Stomach (tissue), 9 donors: ENCODE data around the gene KRT7. TPM values are rescaled to one million over a fixed set of nuclear protein-coding genes. Genes with fewer than 3 reads are reported as not detected.

Experiments used
- DNase-seq, 2 donors: peaks; one replicate each; pipeline versions ENCODE4 v3.0.0 to v3.0.0-alpha.2; 2013 to 2019
- H3K27ac ChIP-seq, 5 donors: fragments of 200-600 bp in 4 of 5; sonication (generic) in 4 of 5; one replicate each; pipeline ENCODE4 v1.5.1; 2013 to 2019; ENCODE audit warnings: mild to moderate bottlenecking in 1 of 5, moderate library complexity in 1 of 5
- H3K27me3 ChIP-seq, 3 donors: fragments of 200-600 bp; sonication (generic); one replicate each; pipeline ENCODE4 v1.5.1; 2017 to 2019; ENCODE audit warnings: mixed run types in 1 of 3
- H3K36me3 ChIP-seq, 4 donors: fragments of 200-600 bp; sonication (generic); 1 replicate in 3 of 4; 2 replicates in 1 of 4; pipeline ENCODE4 v1.5.1; 2016 to 2019
- H3K4me1 ChIP-seq, 4 donors: fragments of 200-600 bp; sonication (generic); one replicate each; pipeline ENCODE4 v1.5.1; 2016 to 2019
- H3K4me3 ChIP-seq, 4 donors: fragments of 200-600 bp; sonication (generic) in 3 of 4; one replicate each; pipeline ENCODE4 v1.5.1; 2016 to 2019; ENCODE audit warnings: mild to moderate bottlenecking in 1 of 4
- H3K9me3 ChIP-seq, 4 donors: fragments of 200-600 bp; sonication (generic); one replicate each; pipeline ENCODE4 v1.5.1; 2016 to 2019
- CTCF ChIP-seq, 7 experiments: fragments of 450-650 bp in 4 of 7; fragments of 200-600 bp in 3 of 7; sonication (generic) in 3 of 7; IDR thresholded peaks; one replicate each; pipeline ENCODE4 v1.5.1; 2016 to 2019; ENCODE audit warnings: antibody characterized with exemption in 7 of 7, control low read depth in 2 of 7, mild to moderate bottlenecking in 1 of 7
- EP300 ChIP-seq: sonication (generic); formaldehyde crosslinking; IDR thresholded peaks from one replicate; pipeline ENCODE4 v1.6.1; 2017; ENCODE audit warnings: antibody characterized with exemption
- POLR2A ChIP-seq, 4 donors: fragments of 450-650 bp; IDR thresholded peaks; one replicate each; pipeline ENCODE4 v1.6.1; 2016; ENCODE audit warnings: antibody characterized with exemption in 4 of 4, control low read depth in 2 of 4, mild to moderate bottlenecking in 1 of 4, moderate library complexity in 1 of 4
- POLR2AphosphoS5 ChIP-seq, 3 donors: sonication (generic); formaldehyde crosslinking; IDR thresholded peaks; one replicate each; pipeline ENCODE4 v1.6.1; 2016; ENCODE audit warnings: antibody characterized with exemption in 3 of 3
- WGBS, 5 donors: extraction: QIAGEN DNeasy Blood & Tissue Kit in 3 of 5; methylation state at CpG; one replicate each; pipeline versions ENCODE4 v1.1.5 to v1.1.7; 2013 to 2018; 5-methylcytosine and 5-hydroxymethylcytosine counted together
- intact Hi-C: fragments of 100-400 bp; cut with DNase I; formaldehyde crosslinking; loops from one replicate; pipeline ENCODE4 v1.15.1; 2023; ENCODE audit warnings: low total_unique reads
- polyA plus RNA-seq, 3 donors: library from polyadenylated mRNA; stranded (reverse); fragments of 200-250 nt; gene quantifications; one replicate each; pipeline ENCODE4 v1.2.3, GENCODE V29; 2013
- total RNA-seq, 5 donors: library from RNA; depleted of rRNA; stranded (reverse); fragments of >200 nt; gene quantifications; one replicate each; pipeline versions ENCODE4 v1.1.0 to v1.2.3, GENCODE V29; 2014 to 2016
- donor health status: healthy with polysubstance abuse.
- donor health status: Bipolar disorder and iron deficiency.
- donor health status: healthy.

KRT7 gene
- total and polyA plus RNA-seq, 8 donors = 6.4 to 214 (median 117) TPM; not detected in 2

GRCh38 chr12:52241205-52241842, 8.3 kb downstream of the KRT7 start:
- H3K27me3 ChIP-seq = no peaks in the 10 kb centered on the region
- H3K27ac ChIP-seq = no peak overlapping the region
- DNase-seq = no peak
- H3K9me3 ChIP-seq = no peaks in the 10 kb centered on the region
- intact Hi-C loops = no loop called here
- TF ChIP-seq POLR2A (IDR thresholded peaks at IDR 0.05) (no peak), EP300 (no peak), POLR2AphosphoS5 (IDR thresholded peaks at IDR 0.05) (no peak), CTCF (IDR thresholded peaks at IDR 0.05) (no peak)
- 79 to 90% (median 85%) methylated on average over 11 of the region's 11 CpGs for WGBS, 5 donors
- H3K36me3 ChIP-seq = no peaks in the 10 kb centered on the region
- no peak overlapping the region for H3K4me3 ChIP-seq
- peaks cover 18 to 36% (median 30%) of the 10 kb centered on the region in 4 donors for H3K4me1 ChIP-seq

GRCh38 chr12:52242442-52243258, 9.6 kb downstream of the KRT7 start:
- Histone ChIP-seq H3K4me1 (peaks cover 31 to 49% (median 40%) of the 10 kb centered on the region in 4 donors), H3K27me3 (no peaks in the 10 kb centered on the region), H3K4me3 (no peak overlapping the region), H3K36me3 (no peaks in the 10 kb centered on the region), H3K9me3 (no peaks in the 10 kb centered on the region), H3K27ac (peak overlapping the region in 4 of 5 donors; percentile 66 to 86 (median 77))
- TF ChIP-seq CTCF (IDR thresholded peaks at IDR 0.05) = no peak
- TF ChIP-seq POLR2AphosphoS5 (IDR thresholded peaks at IDR 0.05) = no peak
- no peak for TF ChIP-seq POLR2A (IDR thresholded peaks at IDR 0.05)
- TF ChIP-seq EP300 = no peak
- DNase-seq = no peak
- intact Hi-C loops = no loop called here
- whole genome bisulfite sequencing, 5 donors = 93 to 96% (median 95%) methylated on average over 8 to 11 of the region's 11 CpGs

GRCh38 chr12:52243259-52243855, 10.3 kb downstream of the KRT7 start:
- DNase-seq = peak in 1 of 2 donors; percentile 62
- no peaks in the 10 kb centered on the region for H3K9me3 ChIP-seq
- H3K4me3 ChIP-seq = no peak overlapping the region
- H3K4me1 ChIP-seq = peaks cover 38 to 56% (median 47%) of the 10 kb centered on the region in 4 donors
- 50 to 53% (median 52%) methylated on average over 5 of the region's 5 CpGs for WGBS, 5 donors
- no peak for TF ChIP-seq POLR2A (IDR thresholded peaks at IDR 0.05)
- TF ChIP-seq EP300 = no peak
- no peak for TF ChIP-seq POLR2AphosphoS5 (IDR thresholded peaks at IDR 0.05)
- no peak for TF ChIP-seq CTCF (IDR thresholded peaks at IDR 0.05)
- H3K27me3 ChIP-seq = peaks cover 0 to 4% (median 0%) of the 10 kb centered on the region in 3 donors
- intact Hi-C loops = no loop called here
- no peaks in the 10 kb centered on the region for H3K36me3 ChIP-seq
- H3K27ac ChIP-seq = peak overlapping the region in 4 of 5 donors; percentile 66 to 86 (median 77)

GRCh38 chr12:52243856-52244614, 11.0 kb downstream of the KRT7 start:
- Histone ChIP-seq H3K4me1 (peaks cover 45 to 63% (median 53%) of the 10 kb centered on the region in 4 donors), H3K9me3 (no peaks in the 10 kb centered on the region), H3K36me3 (no peaks in the 10 kb centered on the region), H3K27ac (peak overlapping the region; percentile 66 to 86 (median 77)), H3K4me3 (no peak overlapping the region), H3K27me3 (peaks cover 0 to 10% (median 0%) of the 10 kb centered on the region in 3 donors)
- 27 to 38% (median 33%) methylated on average over 12 of the region's 12 CpGs for WGBS, 5 donors
- peak; percentile 85 to 87 for DNase-seq
- TF ChIP-seq POLR2A (IDR thresholded peaks at IDR 0.05) = no peak
- TF ChIP-seq CTCF (IDR thresholded peaks at IDR 0.05) = no peak
- peak; percentile 30 to 68 (median 34) for TF ChIP-seq POLR2AphosphoS5 (IDR thresholded peaks at IDR 0.05)
- no peak for TF ChIP-seq EP300
- intact Hi-C loops = no loop called here
